Measurements from ENCODE around the gene PP2D1.

The PP2D1 gene, protein sequence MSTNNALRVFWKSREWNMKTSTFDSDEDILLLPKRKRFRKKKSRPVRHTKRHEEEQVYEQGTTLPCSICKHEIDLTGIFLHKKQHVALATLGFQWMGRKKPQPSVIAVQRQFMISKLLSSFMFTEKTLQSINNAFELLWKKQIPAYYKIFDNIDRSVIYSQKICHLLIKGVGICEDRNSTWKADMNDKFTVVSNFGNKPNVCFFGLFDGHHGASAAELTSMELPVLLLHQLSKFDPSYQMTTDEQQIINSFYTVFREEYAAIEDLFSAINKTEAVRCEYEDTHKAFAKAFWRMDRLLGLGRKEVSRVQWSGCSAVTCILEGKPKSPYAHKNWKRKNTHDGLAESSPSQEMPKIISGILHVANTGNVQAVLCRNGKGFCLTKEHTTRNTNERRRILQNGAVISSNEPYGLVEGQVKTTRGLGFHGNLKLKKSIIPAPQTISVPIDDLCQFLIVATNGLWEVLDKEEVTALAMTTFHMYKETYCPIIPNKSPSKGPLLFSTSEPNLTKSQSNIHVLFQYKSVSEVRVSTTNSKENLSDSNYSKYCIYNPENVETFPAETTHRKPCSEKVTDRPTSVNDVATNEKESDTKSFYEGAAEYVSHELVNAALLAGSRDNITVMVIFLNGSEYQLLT

DNA sequence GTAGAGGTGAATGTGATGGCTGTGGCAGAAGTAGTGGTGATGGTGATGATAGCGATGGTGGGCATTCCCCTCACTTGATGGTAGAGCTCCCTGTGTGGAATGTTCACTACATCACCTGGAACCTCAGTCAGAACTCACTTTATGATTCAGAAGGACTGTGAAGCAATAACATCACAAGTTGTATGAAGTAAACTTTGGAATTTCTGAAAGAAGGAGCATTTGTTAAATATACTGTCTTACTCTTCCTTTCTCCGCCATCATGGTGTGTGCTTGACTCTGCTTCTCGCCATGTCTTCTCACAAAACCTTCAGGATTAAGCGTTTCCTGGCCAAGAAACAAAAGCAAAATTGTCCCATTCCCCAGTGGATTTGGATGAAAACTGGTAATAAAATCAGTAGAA, at the start of gene PP2D1:
Gene PP2D1, minus strand, starts transcription at position 101 of the 400 bp plus-strand sequence. CDS start 192 bp downstream, outside the sequence.
- Histone ChIP-seq H3K9me3 (ENCODE audit: severe bottlenecking) (no peaks in the 10 kb centered on the region), H3K27ac (ENCODE audit: poor library complexity, severe bottlenecking) (no peak within 1 kb of the TSS), H3K27me3 (ENCODE audit: insufficient read depth, poor library complexity, severe bottlenecking) (no peaks in the 10 kb centered on the region), H3K4me3 (ENCODE audit: severe bottlenecking) (no peak within 1 kb of the TSS), H3K4me1 (ENCODE audit: insufficient read depth, poor library complexity, severe bottlenecking) (no peaks in the 10 kb centered on the region), H3K36me3 (ENCODE audit: low read depth) (no peaks in the 10 kb centered on the region)
- ATAC-seq (ENCODE audit: low read depth) (no peak), DNase-seq (ENCODE audit: low spot score) (no peak)
- TF ChIP-seq, protein P1, sequence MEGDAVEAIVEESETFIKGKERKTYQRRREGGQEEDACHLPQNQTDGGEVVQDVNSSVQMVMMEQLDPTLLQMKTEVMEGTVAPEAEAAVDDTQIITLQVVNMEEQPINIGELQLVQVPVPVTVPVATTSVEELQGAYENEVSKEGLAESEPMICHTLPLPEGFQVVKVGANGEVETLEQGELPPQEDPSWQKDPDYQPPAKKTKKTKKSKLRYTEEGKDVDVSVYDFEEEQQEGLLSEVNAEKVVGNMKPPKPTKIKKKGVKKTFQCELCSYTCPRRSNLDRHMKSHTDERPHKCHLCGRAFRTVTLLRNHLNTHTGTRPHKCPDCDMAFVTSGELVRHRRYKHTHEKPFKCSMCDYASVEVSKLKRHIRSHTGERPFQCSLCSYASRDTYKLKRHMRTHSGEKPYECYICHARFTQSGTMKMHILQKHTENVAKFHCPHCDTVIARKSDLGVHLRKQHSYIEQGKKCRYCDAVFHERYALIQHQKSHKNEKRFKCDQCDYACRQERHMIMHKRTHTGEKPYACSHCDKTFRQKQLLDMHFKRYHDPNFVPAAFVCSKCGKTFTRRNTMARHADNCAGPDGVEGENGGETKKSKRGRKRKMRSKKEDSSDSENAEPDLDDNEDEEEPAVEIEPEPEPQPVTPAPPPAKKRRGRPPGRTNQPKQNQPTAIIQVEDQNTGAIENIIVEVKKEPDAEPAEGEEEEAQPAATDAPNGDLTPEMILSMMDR (IDR thresholded peaks at IDR 0.05; ENCODE audit: poor library complexity, severe bottlenecking) = no peak

DNA sequence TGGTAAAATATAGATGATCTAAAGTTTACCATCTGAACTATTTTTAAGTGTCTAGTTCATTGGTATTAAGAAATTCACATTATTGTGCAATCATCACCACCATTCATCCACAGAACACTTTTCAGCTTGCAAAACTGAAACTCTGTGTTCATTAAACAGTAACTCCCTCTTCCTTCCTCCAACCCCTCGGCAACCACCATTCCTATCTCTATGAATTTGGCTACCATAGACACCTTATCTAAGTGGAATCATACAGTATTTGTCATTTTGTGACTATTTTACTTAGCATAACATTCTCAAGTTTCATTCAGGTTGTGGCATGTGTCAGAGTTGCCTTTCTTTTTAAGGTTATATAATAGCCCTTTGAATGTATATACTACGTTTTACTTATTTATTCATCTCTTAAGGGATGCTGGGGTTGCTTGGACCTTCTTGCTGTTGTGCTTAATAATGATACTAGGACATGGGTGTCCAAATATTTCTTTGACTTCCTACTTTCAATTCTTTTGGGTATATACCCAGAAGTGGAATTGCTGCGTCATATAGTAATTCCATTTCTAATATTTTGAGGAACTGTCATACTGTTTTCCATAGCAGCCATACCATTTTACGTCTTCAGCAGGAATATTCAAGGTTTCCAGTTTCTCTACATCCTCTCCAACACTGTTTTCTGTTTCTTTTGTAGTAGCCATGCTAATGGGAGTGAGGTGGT, 49.1 kb upstream of the PP2D1 start:
- ATAC-seq (ENCODE audit: low read depth) (peak; percentile 24), DNase-seq (ENCODE audit: low spot score) (no peak)
- H3K9me3 ChIP-seq (ENCODE audit: severe bottlenecking) = no peaks in the 10 kb centered on the region
- TF ChIP-seq, protein P1 (IDR thresholded peaks at IDR 0.05; ENCODE audit: poor library complexity, severe bottlenecking) = no peak
- peaks cover 49% of the 10 kb centered on the region for H3K4me1 ChIP-seq (ENCODE audit: insufficient read depth, poor library complexity, severe bottlenecking)
- H3K4me3 ChIP-seq (ENCODE audit: severe bottlenecking) = no peak overlapping the region
- no peaks in the 10 kb centered on the region for H3K27me3 ChIP-seq (ENCODE audit: insufficient read depth, poor library complexity, severe bottlenecking)
- peak overlapping the region; percentile 49 for H3K27ac ChIP-seq (ENCODE audit: poor library complexity, severe bottlenecking)
- no peaks in the 10 kb centered on the region for H3K36me3 ChIP-seq (ENCODE audit: low read depth)

GRCh38 chr3:20059929-20060328, 47.9 kb upstream of the PP2D1 start:
- TF ChIP-seq, protein P1 (IDR thresholded peaks at IDR 0.05; ENCODE audit: poor library complexity, severe bottlenecking) = no peak
- peaks cover 57% of the 10 kb centered on the region for H3K4me1 ChIP-seq (ENCODE audit: insufficient read depth, poor library complexity, severe bottlenecking)
- no peak for DNase-seq (ENCODE audit: low spot score)
- H3K4me3 ChIP-seq (ENCODE audit: severe bottlenecking) = no peak overlapping the region
- H3K27me3 ChIP-seq (ENCODE audit: insufficient read depth, poor library complexity, severe bottlenecking) = no peaks in the 10 kb centered on the region
- H3K27ac ChIP-seq (ENCODE audit: poor library complexity, severe bottlenecking) = peak overlapping the region; percentile 49
- no peaks in the 10 kb centered on the region for H3K36me3 ChIP-seq (ENCODE audit: low read depth)
- no peaks in the 10 kb centered on the region for H3K9me3 ChIP-seq (ENCODE audit: severe bottlenecking)
- ATAC-seq (ENCODE audit: low read depth) = no peak

GRCh38 chr3:20057612-20058180, 45.6 kb upstream of the PP2D1 start:
- TF ChIP-seq, protein P1 (IDR thresholded peaks at IDR 0.05; ENCODE audit: poor library complexity, severe bottlenecking) = no peak
- ATAC-seq (ENCODE audit: low read depth) (peak; percentile 1; the same call in 1 of the 3 replicates), DNase-seq (ENCODE audit: low spot score) (no peak)
- H3K9me3 ChIP-seq (ENCODE audit: severe bottlenecking) = no peaks in the 10 kb centered on the region
- no peak overlapping the region for H3K4me3 ChIP-seq (ENCODE audit: severe bottlenecking)
- peak overlapping the region; percentile 92 for H3K27ac ChIP-seq (ENCODE audit: poor library complexity, severe bottlenecking)
- H3K4me1 ChIP-seq (ENCODE audit: insufficient read depth, poor library complexity, severe bottlenecking) = peaks cover 51% of the 10 kb centered on the region
- no peaks in the 10 kb centered on the region for H3K27me3 ChIP-seq (ENCODE audit: insufficient read depth, poor library complexity, severe bottlenecking)
- H3K36me3 ChIP-seq (ENCODE audit: low read depth) = no peaks in the 10 kb centered on the region
